DMS114 treated with DMSO at 0.1 percent for 48 hours (cell line): ENCODE results near the gene MYB.

Experiments
- DNase-seq: peaks from one replicate; lab custom pipeline; 2025; ENCODE audit not compliant: unreplicated experiment; lab: John Stamatoyannopoulos, UW

Gene MYB

GRCh38 chr6:135187372-135187771, 6.3 kb downstream of the MYB start:
- no peak for DNase-seq

GRCh38 chr6:135188718-135189117, 7.6 kb downstream of the MYB start:
- no peak for DNase-seq

GRCh38 chr6:135189344-135189743, 8.2 kb downstream of the MYB start:
- DNase-seq = no peak

GRCh38 chr6:135191508-135192255, 10.6 kb downstream of the MYB start:
- no peak for DNase-seq

- DNase-seq = no peak
Measured at GRCh38 chr6:135192256-135193174, 11.4 kb downstream of the MYB start.

- no peak for DNase-seq
Measured at GRCh38 chr6:135193221-135193620, 12.1 kb downstream of the MYB start.

- no peak for DNase-seq
Measured at GRCh38 chr6:135195041-135195440, 13.9 kb downstream of the MYB start.

GRCh38 chr6:135195522-135195921, 14.4 kb downstream of the MYB start:
- DNase-seq = no peak

- DNase-seq = no peak
Measured at GRCh38 chr6:135196739-135197510, 15.8 kb downstream of the MYB start.

- DNase-seq = no peak
Measured at GRCh38 chr6:135202836-135203235, 21.7 kb downstream of the MYB start.

- DNase-seq = no peak
Measured at GRCh38 chr6:135204951-135205350, 23.8 kb downstream of the MYB start.

GRCh38 chr6:135209803-135210202, 28.7 kb downstream of the MYB start:
- no peak for DNase-seq

- DNase-seq = no peak
Measured at GRCh38 chr6:135210632-135211305, 29.7 kb downstream of the MYB start.

- DNase-seq = no peak
Measured at GRCh38 chr6:135211306-135211702, 30.2 kb downstream of the MYB start.

- no peak for DNase-seq
Measured at GRCh38 chr6:135212020-135212806, 31.1 kb downstream of the MYB start.

GRCh38 chr6:135212935-135213334, 31.8 kb downstream of the MYB start:
- DNase-seq = no peak

- DNase-seq = no peak
Measured at GRCh38 chr6:135213616-135214015, 32.5 kb downstream of the MYB start.

GRCh38 chr6:135215160-135215559, 34.1 kb downstream of the MYB start:
- DNase-seq = no peak

GRCh38 chr6:135215563-135215962, 34.5 kb downstream of the MYB start:
- no peak for DNase-seq

GRCh38 chr6:135217663-135218062, 36.6 kb downstream of the MYB start:
- no peak for DNase-seq
